ENCODE data around the gene TUBGCP6. TPM values are rescaled to one million over a fixed set of nuclear protein-coding genes. Genes with fewer than 3 reads are reported as not detected.

Gene TUBGCP6
- total RNA-seq, 3 donors from 2014 or later, result 34.2 to 66.2 (median 59.6) TPM

GRCh38 chr22:50282361-50283155, 37.7 kb upstream of the TUBGCP6 start:
- Histone ChIP-seq H3K27me3 (no peaks in the 10 kb centered on the region), H3K36me3 (peaks cover 22% of the 10 kb centered on the region), H3K9me3 (no peaks in the 10 kb centered on the region), H3K4me3 (peak overlapping the region in 1 of 3 donors; percentile 48), H3K27ac (peak overlapping the region; percentile 85 to 87), H3K4me1 (peaks cover 0 to 5% of the 10 kb centered on the region in 2 donors)
- intact Hi-C loops (cut with DNase I; ENCODE audit: low total_unique reads), result no loop called here
- DNase-seq (ENCODE audit: low spot score in 2 of 2), result peak; percentile 91 to 93
- TF ChIP-seq, protein P1, sequence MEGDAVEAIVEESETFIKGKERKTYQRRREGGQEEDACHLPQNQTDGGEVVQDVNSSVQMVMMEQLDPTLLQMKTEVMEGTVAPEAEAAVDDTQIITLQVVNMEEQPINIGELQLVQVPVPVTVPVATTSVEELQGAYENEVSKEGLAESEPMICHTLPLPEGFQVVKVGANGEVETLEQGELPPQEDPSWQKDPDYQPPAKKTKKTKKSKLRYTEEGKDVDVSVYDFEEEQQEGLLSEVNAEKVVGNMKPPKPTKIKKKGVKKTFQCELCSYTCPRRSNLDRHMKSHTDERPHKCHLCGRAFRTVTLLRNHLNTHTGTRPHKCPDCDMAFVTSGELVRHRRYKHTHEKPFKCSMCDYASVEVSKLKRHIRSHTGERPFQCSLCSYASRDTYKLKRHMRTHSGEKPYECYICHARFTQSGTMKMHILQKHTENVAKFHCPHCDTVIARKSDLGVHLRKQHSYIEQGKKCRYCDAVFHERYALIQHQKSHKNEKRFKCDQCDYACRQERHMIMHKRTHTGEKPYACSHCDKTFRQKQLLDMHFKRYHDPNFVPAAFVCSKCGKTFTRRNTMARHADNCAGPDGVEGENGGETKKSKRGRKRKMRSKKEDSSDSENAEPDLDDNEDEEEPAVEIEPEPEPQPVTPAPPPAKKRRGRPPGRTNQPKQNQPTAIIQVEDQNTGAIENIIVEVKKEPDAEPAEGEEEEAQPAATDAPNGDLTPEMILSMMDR (IDR thresholded peaks at IDR 0.05), result no peak
- TF ChIP-seq POLR2AphosphoS5 (IDR thresholded peaks at IDR 0.05), result peak in 2 of 3 donors; percentile 54 to 62
- no peak for TF ChIP-seq POLR2A (IDR thresholded peaks at IDR 0.05)

GRCh38 chr22:50281957-50282356, 37.1 kb upstream of the TUBGCP6 start:
- Histone ChIP-seq H3K4me3 (peak overlapping the region in 1 of 3 donors; percentile 48), H3K27ac (peak overlapping the region; percentile 85 to 87), H3K36me3 (peaks cover 22% of the 10 kb centered on the region), H3K9me3 (no peaks in the 10 kb centered on the region), H3K27me3 (no peaks in the 10 kb centered on the region), H3K4me1 (peaks cover 0 to 5% of the 10 kb centered on the region in 2 donors)
- intact Hi-C loops (cut with DNase I; ENCODE audit: low total_unique reads), result no loop called here
- TF ChIP-seq POLR2AphosphoS5 (IDR thresholded peaks at IDR 0.05), result no peak
- TF ChIP-seq, protein P1 (IDR thresholded peaks at IDR 0.05), result peak in 1 of 3 donors; percentile 9
- no peak for DNase-seq (ENCODE audit: low spot score in 2 of 2)

DNA sequence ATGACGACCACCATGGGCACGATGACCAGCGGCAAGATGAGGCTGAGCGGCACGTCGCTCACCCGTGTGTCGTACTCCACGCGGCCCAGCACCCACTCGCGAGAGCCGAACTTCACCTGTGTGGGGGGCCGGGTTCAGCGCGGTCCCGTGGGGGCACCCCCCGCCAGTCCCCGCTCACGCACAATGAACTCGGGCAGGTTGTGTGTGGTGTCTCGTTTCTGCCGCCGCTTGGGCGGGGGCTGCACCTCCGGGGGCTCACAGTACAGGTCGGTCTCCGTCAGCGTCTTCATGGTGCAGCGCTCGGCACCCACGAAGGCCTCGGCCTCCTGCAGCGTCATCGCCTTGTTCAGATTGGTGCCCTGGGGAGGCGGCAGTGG, 36.5 kb upstream of the TUBGCP6 start:
- H3K4me1 ChIP-seq, result peaks cover 0 to 5% of the 10 kb centered on the region in 2 donors
- H3K4me3 ChIP-seq, result no peak overlapping the region
- no peaks in the 10 kb centered on the region for H3K27me3 ChIP-seq
- DNase-seq (ENCODE audit: low spot score in 2 of 2), result no peak
- H3K27ac ChIP-seq, result peak overlapping the region; percentile 85 to 87
- intact Hi-C loops (cut with DNase I; ENCODE audit: low total_unique reads), result no loop called here
- H3K36me3 ChIP-seq, result peaks cover 22% of the 10 kb centered on the region
- TF ChIP-seq, protein P1 (IDR thresholded peaks at IDR 0.05), result no peak
- TF ChIP-seq POLR2A (IDR thresholded peaks at IDR 0.05), result no peak
- TF ChIP-seq POLR2AphosphoS5 (IDR thresholded peaks at IDR 0.05), result no peak
- no peaks in the 10 kb centered on the region for H3K9me3 ChIP-seq

DNA sequence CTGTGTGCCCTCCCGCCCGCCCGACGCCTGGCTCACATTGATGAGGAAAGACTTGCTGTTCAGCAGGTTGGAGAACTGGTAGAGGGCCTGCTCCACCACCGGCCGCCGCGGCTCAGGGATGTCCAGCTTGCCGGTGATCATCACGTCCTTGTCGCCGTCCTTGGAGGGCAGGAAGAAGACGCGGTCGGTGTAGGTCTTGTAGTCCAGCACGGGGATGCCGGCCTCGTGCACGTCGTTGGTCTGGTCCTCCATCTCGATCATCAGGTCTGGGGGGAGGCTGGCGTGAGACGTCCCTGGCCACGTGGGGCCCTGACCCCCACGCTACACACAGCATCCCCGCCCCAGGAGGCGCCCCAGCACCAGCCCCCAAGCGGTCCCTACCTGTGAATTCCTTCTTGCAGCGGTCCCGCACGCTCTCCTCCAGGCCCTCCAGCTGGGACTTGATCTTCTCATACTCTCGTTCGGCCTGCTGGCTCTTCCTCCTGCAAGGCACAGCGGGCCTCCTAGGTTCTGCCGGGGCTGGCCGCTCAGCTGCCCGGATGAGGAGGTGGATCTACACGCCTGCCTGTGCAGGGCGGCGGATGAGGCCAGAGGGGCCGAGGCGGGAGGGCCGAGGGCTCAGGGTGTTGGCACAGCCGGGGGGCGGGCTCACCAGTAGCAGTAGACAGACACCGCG, 36.0 kb upstream of the TUBGCP6 start:
- Histone ChIP-seq H3K4me1 (peaks cover 0 to 5% of the 10 kb centered on the region in 2 donors), H3K9me3 (no peaks in the 10 kb centered on the region), H3K27ac (peak overlapping the region in 1 of 2 donors; percentile 85), H3K4me3 (no peak overlapping the region), H3K36me3 (peaks cover 22% of the 10 kb centered on the region), H3K27me3 (no peaks in the 10 kb centered on the region)
- intact Hi-C loops (cut with DNase I; ENCODE audit: low total_unique reads), result no loop called here
- TF ChIP-seq POLR2AphosphoS5 (IDR thresholded peaks at IDR 0.05) (no peak), POLR2A (IDR thresholded peaks at IDR 0.05) (no peak)
- TF ChIP-seq, protein P1 (IDR thresholded peaks at IDR 0.05), result no peak
- DNase-seq (ENCODE audit: low spot score in 2 of 2), result no peak

Data from breast epithelium (tissue), 4 donors.